Thyroid gland (tissue), 4 donors: ENCODE data around the gene COL18A1.

Experiments
- POLR2A ChIP-seq, 2 donors: fragments of 450-650 bp; IDR thresholded peaks; one replicate each; pipeline ENCODE4 v1.6.1; 2017; ENCODE audit warnings: antibody characterized with exemption in 2 of 2, mild to moderate bottlenecking in 2 of 2, moderate library complexity in 1 of 2
- TF ChIP-seq, protein P1 (sequence below), 6 experiments: fragments of 200-600 bp in 3 of 6; fragments of 450-650 bp in 3 of 6; sonication (generic) in 3 of 6; IDR thresholded peaks; one replicate each; pipeline ENCODE4 v1.5.1; 2016 to 2019; ENCODE audit warnings: antibody characterized with exemption in 6 of 6, mild to moderate bottlenecking in 2 of 6, inconsistent platforms in 1 of 6, moderate library complexity in 1 of 6

DNA sequence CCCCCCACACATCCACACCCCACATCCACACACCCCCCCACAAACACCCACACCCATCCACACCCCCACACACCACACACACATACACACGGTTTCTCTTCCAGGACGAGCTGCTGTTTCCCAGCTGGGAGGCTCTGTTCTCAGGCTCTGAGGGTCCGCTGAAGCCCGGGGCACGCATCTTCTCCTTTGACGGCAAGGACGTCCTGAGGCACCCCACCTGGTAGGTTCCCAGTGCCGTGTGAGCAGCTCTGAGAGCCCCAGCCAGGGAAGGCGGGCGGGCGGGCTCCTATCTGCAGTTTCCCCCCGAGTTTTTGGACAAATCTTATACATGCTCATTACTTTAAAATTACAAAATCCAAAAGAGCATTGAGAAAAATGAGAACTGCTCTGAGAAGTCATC is 106.0 kb downstream of the COL18A1 start:
- TF ChIP-seq, protein P1, sequence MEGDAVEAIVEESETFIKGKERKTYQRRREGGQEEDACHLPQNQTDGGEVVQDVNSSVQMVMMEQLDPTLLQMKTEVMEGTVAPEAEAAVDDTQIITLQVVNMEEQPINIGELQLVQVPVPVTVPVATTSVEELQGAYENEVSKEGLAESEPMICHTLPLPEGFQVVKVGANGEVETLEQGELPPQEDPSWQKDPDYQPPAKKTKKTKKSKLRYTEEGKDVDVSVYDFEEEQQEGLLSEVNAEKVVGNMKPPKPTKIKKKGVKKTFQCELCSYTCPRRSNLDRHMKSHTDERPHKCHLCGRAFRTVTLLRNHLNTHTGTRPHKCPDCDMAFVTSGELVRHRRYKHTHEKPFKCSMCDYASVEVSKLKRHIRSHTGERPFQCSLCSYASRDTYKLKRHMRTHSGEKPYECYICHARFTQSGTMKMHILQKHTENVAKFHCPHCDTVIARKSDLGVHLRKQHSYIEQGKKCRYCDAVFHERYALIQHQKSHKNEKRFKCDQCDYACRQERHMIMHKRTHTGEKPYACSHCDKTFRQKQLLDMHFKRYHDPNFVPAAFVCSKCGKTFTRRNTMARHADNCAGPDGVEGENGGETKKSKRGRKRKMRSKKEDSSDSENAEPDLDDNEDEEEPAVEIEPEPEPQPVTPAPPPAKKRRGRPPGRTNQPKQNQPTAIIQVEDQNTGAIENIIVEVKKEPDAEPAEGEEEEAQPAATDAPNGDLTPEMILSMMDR (IDR thresholded peaks at IDR 0.05) = no peak
- TF ChIP-seq POLR2A (IDR thresholded peaks at IDR 0.05) = no peak
